DMS114 treated with DMSO at 0.1 percent for 48 hours (cell line): Measurements from ENCODE around the gene MYH6.
"Not testable (repeated sequence)": the region's sequence is repeated elsewhere in the genome, so short reads cannot be mapped to it uniquely, and the experiment has no call there.

ENCODE experiments used
- DNase-seq: peaks from one replicate; lab custom pipeline; 2025; ENCODE audit not compliant: unreplicated experiment; lab: John Stamatoyannopoulos, UW

MYH6 gene

GRCh38 chr14:23415821-23416778 is 8.0 kb upstream of the MYH6 start:
- DNase-seq, result no peak

- no peak for DNase-seq
Observed at GRCh38 chr14:23414906-23415820, 7.1 kb upstream of the MYH6 start.

- no peak for DNase-seq
Observed at GRCh38 chr14:23414254-23414653, 6.2 kb upstream of the MYH6 start.

- DNase-seq, result no peak
Observed at GRCh38 chr14:23413681-23414080, 5.6 kb upstream of the MYH6 start.

- no peak for DNase-seq
Observed at GRCh38 chr14:23411563-23412525, 3.8 kb upstream of the MYH6 start.

- no peak for DNase-seq
Observed at GRCh38 chr14:23409966-23410635, 2.0 kb upstream of the MYH6 start.

- DNase-seq, result no peak
Observed at GRCh38 chr14:23409475-23409874, 1.4 kb upstream of the MYH6 start.

- DNase-seq, result no peak
Observed at GRCh38 chr14:23408307-23408630, 196 bp upstream of the MYH6 start.

GRCh38 chr14:23406725-23407355 is 1.2 kb downstream of the MYH6 start:
- no peak for DNase-seq

- no peak for DNase-seq
Observed at GRCh38 chr14:23406244-23406643, 1.8 kb downstream of the MYH6 start.

GRCh38 chr14:23405516-23406025 is 2.5 kb downstream of the MYH6 start:
- DNase-seq, result no peak

- DNase-seq, result no peak
Observed at GRCh38 chr14:23405096-23405495, 3.0 kb downstream of the MYH6 start.

- DNase-seq, result no peak
Observed at GRCh38 chr14:23404331-23404900, 3.7 kb downstream of the MYH6 start.

- DNase-seq, result no peak
Observed at GRCh38 chr14:23403908-23404307, 4.2 kb downstream of the MYH6 start.

- DNase-seq, result no peak
Observed at GRCh38 chr14:23403139-23403438, 5.0 kb downstream of the MYH6 start.

- DNase-seq, result no peak
Observed at GRCh38 chr14:23402296-23403138, 5.6 kb downstream of the MYH6 start.

GRCh38 chr14:23401291-23401690 is 6.8 kb downstream of the MYH6 start:
- no peak for DNase-seq

- not testable (repeated sequence) for DNase-seq
Observed at GRCh38 chr14:23400496-23401149, 7.5 kb downstream of the MYH6 start.
